OCI-LY3 (cell line): Measurements from ENCODE around the gene ERBB2.

Experiments
- H2AFZ ChIP-seq: fragments of 200-600, 300-600 bp; shearing (Covaris generic); 2 replicates; pipeline ENCODE4 v1.6.0; 2014; ENCODE audit warnings: antibody characterized with exemption, low read depth, low read length
- H3K27ac ChIP-seq: fragments of 200-600, 300-600 bp; sonication (generic); 2 replicates; pipeline ENCODE4 v1.5.1; 2014; ENCODE audit warnings: mild to moderate bottlenecking, low read length, moderate library complexity, mixed read lengths
- H3K27me3 ChIP-seq: fragments of 200-600, 300-600 bp; sonication (generic); 2 replicates; pipeline ENCODE4 v1.6.1; 2014; ENCODE audit warnings: low read depth, low read length, mixed read lengths
- H3K36me3 ChIP-seq: fragments of 200-600, 300-600 bp; sonication (generic); replicated peaks from 2 replicates; pipeline ENCODE3; 2014; ENCODE audit warnings: low read depth, low read length, mixed read lengths
- H3K4me1 ChIP-seq: fragments of 300-600, 200-600 bp; sonication (generic); 2 replicates; pipeline ENCODE4 v1.6.1; 2014; ENCODE audit warnings: low read length, mixed read lengths
- H3K4me2 ChIP-seq: fragments of 200-600, 300-600 bp; sonication (generic); 2 replicates; pipeline ENCODE4 v1.6.1; 2014; ENCODE audit warnings: low read length, mixed read lengths
- H3K4me3 ChIP-seq: fragments of 300-600, 200-600 bp; sonication (generic); 2 replicates; pipeline ENCODE4 v1.5.1; 2014; ENCODE audit warnings: antibody characterized with exemption, mild to moderate bottlenecking, low read length, moderate library complexity
- H3K79me2 ChIP-seq: fragments of 300-600, 200-600 bp; shearing (Covaris generic); 2 replicates; pipeline ENCODE4 v1.6.1; 2014; ENCODE audit warnings: mild to moderate bottlenecking, low read length, mixed read lengths
- H3K9ac ChIP-seq: fragments of 300-600, 200-600 bp; shearing (Covaris generic); 2 replicates; pipeline ENCODE4 v1.6.0; 2014; ENCODE audit warnings: mild to moderate bottlenecking, low read length, moderate library complexity
- H3K9me3 ChIP-seq: fragments of 200-600, 300-600 bp; shearing (Covaris generic); 2 replicates; pipeline ENCODE4 v1.6.1; 2014; ENCODE audit warnings: low read length, mixed read lengths; ENCODE audit not compliant: insufficient read depth
- H4K20me1 ChIP-seq: fragments of 200-600, 300-600 bp; sonication (generic); 2 replicates; pipeline ENCODE4 v1.6.1; 2016; ENCODE audit warnings: low read length, mixed read lengths; ENCODE audit not compliant: insufficient read depth
- CTCF ChIP-seq: fragments of 200-600, 300-600 bp; sonication (generic); IDR thresholded peaks from 2 replicates; pipeline ENCODE4 v1.5.1; 2014; ENCODE audit warnings: antibody characterized with exemption, low read length, low read depth
- EZH2phosphoT487 ChIP-seq: fragments of 200-600 bp; shearing (Covaris generic); IDR thresholded peaks from 2 replicates; pipeline ENCODE4 v1.6.1; 2018; ENCODE audit warnings: antibody characterized with exemption, mixed run types, low read depth

The ERBB2 gene

GRCh38 chr17:39767147-39767546 is 67.3 kb downstream of the ERBB2 start:
- peaks cover 19% of the 10 kb centered on the region; the same call in 1 of the 2 replicates for H4K20me1 ChIP-seq
- H2AFZ ChIP-seq, result no peak overlapping the region
- H3K4me2 ChIP-seq, result no peak overlapping the region
- no peaks in the 10 kb centered on the region for H3K9me3 ChIP-seq
- no peak overlapping the region for H3K27ac ChIP-seq
- peaks cover 87% of the 10 kb centered on the region for H3K79me2 ChIP-seq
- peaks cover 59% of the 10 kb centered on the region for H3K4me1 ChIP-seq
- H3K4me3 ChIP-seq, result no peak overlapping the region
- H3K9ac ChIP-seq, result no peak overlapping the region
- TF ChIP-seq EZH2phosphoT487 (no peak), CTCF (no peak)
- no peaks in the 10 kb centered on the region for H3K27me3 ChIP-seq
- H3K36me3 ChIP-seq, result peaks cover 74% of the 10 kb centered on the region

GRCh38 chr17:39769974-39770587 is 70.2 kb downstream of the ERBB2 start:
- Histone ChIP-seq H3K4me1 (peaks cover 85% of the 10 kb centered on the region), H3K9ac (peak overlapping the region; percentile 68), H3K27ac (peak overlapping the region; percentile 99), H3K36me3 (peaks cover 67% of the 10 kb centered on the region), H4K20me1 (peaks cover 11% of the 10 kb centered on the region; the same call in 1 of the 2 replicates), H3K79me2 (peaks cover 89% of the 10 kb centered on the region), H3K4me3 (peak overlapping the region; percentile 47), H2AFZ (no peak overlapping the region), H3K9me3 (no peaks in the 10 kb centered on the region), H3K27me3 (no peaks in the 10 kb centered on the region), H3K4me2 (peak overlapping the region; percentile 77)
- TF ChIP-seq CTCF (no peak), EZH2phosphoT487 (0 out of 2 replicates have a peak, but pooled peaks have one; percentile 22)

- Histone ChIP-seq H3K27me3 (no peaks in the 10 kb centered on the region), H3K79me2 (peaks cover 86% of the 10 kb centered on the region), H2AFZ (no peak overlapping the region), H3K4me2 (peak overlapping the region; percentile 77), H3K36me3 (peaks cover 53% of the 10 kb centered on the region), H3K9ac (peak overlapping the region; percentile 68), H3K4me1 (peaks cover 96% of the 10 kb centered on the region), H3K27ac (peak overlapping the region; percentile 99), H3K9me3 (no peaks in the 10 kb centered on the region), H4K20me1 (peaks cover 5% of the 10 kb centered on the region; the same call in 1 of the 2 replicates), H3K4me3 (peak overlapping the region; percentile 0; the same call in 1 of the 2 replicates)
- TF ChIP-seq CTCF, result no peak
- no peak for TF ChIP-seq EZH2phosphoT487
Measured at GRCh38 chr17:39772415-39772814, 72.6 kb downstream of the ERBB2 start.

- Histone ChIP-seq H3K4me1 (peaks cover 99% of the 10 kb centered on the region), H3K27me3 (no peaks in the 10 kb centered on the region), H3K9ac (peak overlapping the region; percentile 93), H4K20me1 (peaks cover 5% of the 10 kb centered on the region; the same call in 1 of the 2 replicates), H2AFZ (no peak overlapping the region), H3K36me3 (peaks cover 47% of the 10 kb centered on the region), H3K27ac (peak overlapping the region; percentile 99), H3K4me3 (peak overlapping the region; percentile 56), H3K4me2 (peak overlapping the region; percentile 77), H3K9me3 (no peaks in the 10 kb centered on the region), H3K79me2 (peaks cover 79% of the 10 kb centered on the region)
- TF ChIP-seq EZH2phosphoT487 (no peak), CTCF (no peak)
Measured at GRCh38 chr17:39772987-39773934, 73.4 kb downstream of the ERBB2 start.
